ENCODE measurements around the gene TBC1D2.

Gene TBC1D2

GRCh38 chr9:98227883-98228282 is 27.6 kb downstream of the TBC1D2 start:
- Histone ChIP-seq H3K27ac (no peak overlapping the region), H3K27me3 (no peaks in the 10 kb centered on the region), H3K4me3 (no peak overlapping the region), H4K20me1 (peaks cover 0 to 74% (median 0%) of the 10 kb centered on the region in 11 experiments; a peak in 8 of 22 replicates), H3K4me2 (no peak overlapping the region), H3K9me3 (replicated peaks in 1 of 11) (0 out of 22 replicates have a peak, but pooled peaks cover 0 to 3% (median 0%) of the 10 kb centered on the region in 11 experiments), H3K36me3 (peaks cover 6 to 97% (median 84%) of the 10 kb centered on the region in 11 experiments; a peak in 19 of 22 replicates), H3K4me1 (peaks cover 6 to 46% (median 15%) of the 10 kb centered on the region in 10 experiments; a peak in 15 of 20 replicates), H3K9ac (peak overlapping the region in 1 of 11 experiments; percentile 51; a peak in 1 of 22 replicates)
- TF ChIP-seq Cebpa-rat (IDR thresholded peaks at IDR 0.05) = no peak

- H3K9me3 ChIP-seq (replicated peaks in 1 of 11) = 0 out of 22 replicates have a peak, but pooled peaks cover 0 to 3% (median 0%) of the 10 kb centered on the region in 11 experiments
- peaks cover 6 to 97% (median 80%) of the 10 kb centered on the region in 11 experiments; a peak in 19 of 22 replicates for H3K36me3 ChIP-seq
- H3K4me3 ChIP-seq = no peak overlapping the region
- peaks cover 0 to 46% (median 9%) of the 10 kb centered on the region in 10 experiments; a peak in 14 of 20 replicates for H3K4me1 ChIP-seq
- peaks cover 0 to 74% (median 0%) of the 10 kb centered on the region in 11 experiments; a peak in 7 of 22 replicates for H4K20me1 ChIP-seq
- TF ChIP-seq Cebpa-rat (IDR thresholded peaks at IDR 0.05) = no peak
- H3K27me3 ChIP-seq = no peaks in the 10 kb centered on the region
- H3K9ac ChIP-seq = no peak overlapping the region
- no peak overlapping the region for H3K27ac ChIP-seq
- no peak overlapping the region for H3K4me2 ChIP-seq
These were observed 28.5 kb downstream of the TBC1D2 start for GRCh38 chr9:98226957-98227356.

GRCh38 chr9:98226516-98226915 is 28.9 kb downstream of the TBC1D2 start:
- Histone ChIP-seq H4K20me1 (peaks cover 0 to 74% (median 0%) of the 10 kb centered on the region in 11 experiments; a peak in 7 of 22 replicates), H3K9me3 (replicated peaks in 1 of 11) (0 out of 22 replicates have a peak, but pooled peaks cover 0 to 3% (median 0%) of the 10 kb centered on the region in 11 experiments), H3K4me1 (peaks cover 0 to 42% (median 8%) of the 10 kb centered on the region in 10 experiments; a peak in 11 of 20 replicates), H3K27me3 (no peaks in the 10 kb centered on the region), H3K9ac (no peak overlapping the region), H3K27ac (no peak overlapping the region), H3K4me3 (no peak overlapping the region), H3K36me3 (peaks cover 6 to 97% (median 80%) of the 10 kb centered on the region in 11 experiments; a peak in 19 of 22 replicates), H3K4me2 (no peak overlapping the region)
- peak in 3 of 11 experiments; percentile 23 to 42 (median 33); a peak in 6 of 22 replicates for TF ChIP-seq Cebpa-rat (IDR thresholded peaks at IDR 0.05)

- Histone ChIP-seq H3K36me3 (peaks cover 6 to 97% (median 84%) of the 10 kb centered on the region in 11 experiments; a peak in 19 of 22 replicates), H3K4me3 (no peak overlapping the region), H3K4me2 (peak overlapping the region in 3 of 11 experiments; percentile 13 to 51 (median 13); a peak in 2 of 22 replicates), H4K20me1 (peaks cover 0 to 79% (median 1%) of the 10 kb centered on the region in 11 experiments; a peak in 8 of 22 replicates), H3K27me3 (no peaks in the 10 kb centered on the region), H3K27ac (no peak overlapping the region), H3K9ac (no peak overlapping the region), H3K4me1 (peaks cover 0 to 42% (median 8%) of the 10 kb centered on the region in 10 experiments; a peak in 11 of 20 replicates), H3K9me3 (replicated peaks in 1 of 11) (0 out of 22 replicates have a peak, but pooled peaks cover 0 to 3% (median 0%) of the 10 kb centered on the region in 11 experiments)
- no peak for TF ChIP-seq Cebpa-rat (IDR thresholded peaks at IDR 0.05)
These were observed 30.4 kb downstream of the TBC1D2 start for GRCh38 chr9:98225015-98225442.

- Histone ChIP-seq H3K4me3 (no peak overlapping the region), H3K4me1 (peaks cover 0 to 60% (median 8%) of the 10 kb centered on the region in 10 experiments; a peak in 11 of 20 replicates), H3K9me3 (replicated peaks in 1 of 11) (0 out of 22 replicates have a peak, but pooled peaks cover 0 to 3% (median 0%) of the 10 kb centered on the region in 11 experiments), H3K27me3 (no peaks in the 10 kb centered on the region), H3K9ac (peak overlapping the region in 3 of 11 experiments; percentile 21 to 71 (median 24); a peak in 3 of 22 replicates), H4K20me1 (peaks cover 0 to 80% (median 7%) of the 10 kb centered on the region in 11 experiments; a peak in 9 of 22 replicates), H3K27ac (peak overlapping the region in 3 of 11 experiments; percentile 37 to 54 (median 47); a peak in 4 of 22 replicates), H3K36me3 (peaks cover 0 to 97% (median 82%) of the 10 kb centered on the region in 11 experiments; a peak in 18 of 22 replicates), H3K4me2 (peak overlapping the region in 5 of 11 experiments; percentile 29 to 80 (median 65); a peak in 10 of 22 replicates)
- no peak for TF ChIP-seq Cebpa-rat (IDR thresholded peaks at IDR 0.05)
These were observed 32.4 kb downstream of the TBC1D2 start for GRCh38 chr9:98222885-98223691.

- H3K4me1 ChIP-seq = peaks cover 0 to 70% (median 8%) of the 10 kb centered on the region in 10 experiments; a peak in 11 of 20 replicates
- H3K27ac ChIP-seq = no peak overlapping the region
- no peak overlapping the region for H3K4me3 ChIP-seq
- no peak overlapping the region for H3K4me2 ChIP-seq
- TF ChIP-seq Cebpa-rat (IDR thresholded peaks at IDR 0.05) = no peak
- H3K27me3 ChIP-seq = no peaks in the 10 kb centered on the region
- no peak overlapping the region for H3K9ac ChIP-seq
- 0 out of 22 replicates have a peak, but pooled peaks cover 0 to 3% (median 0%) of the 10 kb centered on the region in 11 experiments for H3K9me3 ChIP-seq (replicated peaks in 1 of 11)
- peaks cover 0 to 91% (median 7%) of the 10 kb centered on the region in 11 experiments; a peak in 9 of 22 replicates for H4K20me1 ChIP-seq
- H3K36me3 ChIP-seq = peaks cover 0 to 96% (median 68%) of the 10 kb centered on the region in 11 experiments; a peak in 18 of 22 replicates
These were observed 34.5 kb downstream of the TBC1D2 start for GRCh38 chr9:98220911-98221310.

- Histone ChIP-seq H3K4me3 (no peak overlapping the region), H3K4me2 (no peak overlapping the region), H3K27me3 (no peaks in the 10 kb centered on the region), H3K9ac (no peak overlapping the region), H3K9me3 (replicated peaks in 1 of 11) (0 out of 22 replicates have a peak, but pooled peaks cover 0 to 3% (median 0%) of the 10 kb centered on the region in 11 experiments), H3K36me3 (peaks cover 0 to 96% (median 58%) of the 10 kb centered on the region in 11 experiments; a peak in 18 of 22 replicates), H3K4me1 (peaks cover 0 to 60% (median 8%) of the 10 kb centered on the region in 10 experiments; a peak in 11 of 20 replicates), H3K27ac (no peak overlapping the region), H4K20me1 (peaks cover 0 to 92% (median 7%) of the 10 kb centered on the region in 11 experiments; a peak in 9 of 22 replicates)
- TF ChIP-seq Cebpa-rat (IDR thresholded peaks at IDR 0.05) = no peak
These were observed 35.6 kb downstream of the TBC1D2 start for GRCh38 chr9:98219794-98220370.

GRCh38 chr9:98219364-98219716 is 36.1 kb downstream of the TBC1D2 start:
- Histone ChIP-seq H3K9ac (no peak overlapping the region), H3K4me3 (no peak overlapping the region), H3K4me1 (peaks cover 0 to 54% (median 8%) of the 10 kb centered on the region in 10 experiments; a peak in 10 of 20 replicates), H3K27ac (no peak overlapping the region), H3K4me2 (no peak overlapping the region), H3K27me3 (no peaks in the 10 kb centered on the region), H3K9me3 (replicated peaks in 1 of 11) (0 out of 22 replicates have a peak, but pooled peaks cover 0 to 2% (median 0%) of the 10 kb centered on the region in 11 experiments), H4K20me1 (peaks cover 0 to 91% (median 7%) of the 10 kb centered on the region in 11 experiments; a peak in 9 of 22 replicates), H3K36me3 (peaks cover 0 to 96% (median 52%) of the 10 kb centered on the region in 11 experiments; a peak in 18 of 22 replicates)
- no peak for TF ChIP-seq Cebpa-rat (IDR thresholded peaks at IDR 0.05)
